GM12891 (cell line): ENCODE data around the gene KCNG2.

Experiments used
- DNase-seq: peaks from one replicate; pipeline ENCODE4 v3.0.0; 2011; ENCODE audit warnings: low spot score; ENCODE audit not compliant: insufficient read length
- FAIRE-seq: peaks from 2 replicates; lab custom pipeline; 2011; peaks lifted over from hg19 to GRCh38; lab: Jason Lieb, UNC
- PAX5 ChIP-seq: IDR thresholded peaks from 2 replicates; pipeline ENCODE4 v1.6.1; 2011; ENCODE audit warnings: low read length, moderate library complexity, mild to moderate bottlenecking; ENCODE audit not compliant: insufficient read depth, severe bottlenecking
- POLR2A ChIP-seq: IDR thresholded peaks from 2 replicates; pipeline ENCODE4 v1.6.1; 2011; ENCODE audit warnings: low read depth, low read length, control low read depth
- POLR2AphosphoS5 ChIP-seq: IDR thresholded peaks from 2 replicates; pipeline ENCODE4 v1.6.1; 2011; ENCODE audit warnings: low read depth, low read length, control low read depth
- POU2F2 ChIP-seq: IDR thresholded peaks from 2 replicates; pipeline ENCODE4 v1.6.1; 2011; ENCODE audit warnings: low read depth, mild to moderate bottlenecking, control low read depth, low read length, moderate library complexity
- SPI1 ChIP-seq: IDR thresholded peaks from 2 replicates; pipeline ENCODE4 v1.6.1; 2011; ENCODE audit warnings: low read depth, low read length, control low read depth
- TAF1 ChIP-seq: IDR thresholded peaks from 2 replicates; pipeline ENCODE4 v1.6.1; 2011; ENCODE audit warnings: low read depth, low read length, control low read depth

KCNG2 gene

DNA sequence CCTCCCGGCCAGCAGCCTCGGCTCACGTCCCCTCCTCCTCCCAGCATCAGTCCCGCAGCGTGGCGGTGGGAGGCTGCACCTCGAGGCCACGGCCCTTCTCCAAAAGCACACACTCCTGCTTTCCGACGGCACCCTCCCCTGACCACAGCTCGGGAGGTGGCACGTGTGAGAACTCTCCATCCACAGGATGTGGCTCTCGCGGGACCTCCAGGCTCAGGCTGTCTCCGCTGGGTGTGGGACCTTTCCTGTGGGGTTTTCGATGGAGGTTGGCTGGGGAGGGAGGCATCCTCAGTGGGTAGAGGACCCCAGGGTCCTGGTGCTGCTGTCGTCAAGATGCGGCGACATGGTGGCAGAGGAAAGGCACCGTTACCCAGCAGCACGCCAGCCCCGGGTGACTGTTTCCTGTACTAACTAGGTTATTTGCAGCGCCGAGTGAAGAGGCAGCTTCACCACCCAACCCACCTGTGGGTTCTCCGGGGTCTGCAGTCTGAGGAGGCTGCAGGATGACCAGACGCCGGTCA is 42.8 kb upstream of the KCNG2 start:
- FAIRE-seq (no peak), DNase-seq (no peak)
- TF ChIP-seq POLR2A (no peak), TAF1 (no peak), POU2F2 (no peak), PAX5 (no peak), POLR2AphosphoS5 (no peak), SPI1 (no peak)

DNA sequence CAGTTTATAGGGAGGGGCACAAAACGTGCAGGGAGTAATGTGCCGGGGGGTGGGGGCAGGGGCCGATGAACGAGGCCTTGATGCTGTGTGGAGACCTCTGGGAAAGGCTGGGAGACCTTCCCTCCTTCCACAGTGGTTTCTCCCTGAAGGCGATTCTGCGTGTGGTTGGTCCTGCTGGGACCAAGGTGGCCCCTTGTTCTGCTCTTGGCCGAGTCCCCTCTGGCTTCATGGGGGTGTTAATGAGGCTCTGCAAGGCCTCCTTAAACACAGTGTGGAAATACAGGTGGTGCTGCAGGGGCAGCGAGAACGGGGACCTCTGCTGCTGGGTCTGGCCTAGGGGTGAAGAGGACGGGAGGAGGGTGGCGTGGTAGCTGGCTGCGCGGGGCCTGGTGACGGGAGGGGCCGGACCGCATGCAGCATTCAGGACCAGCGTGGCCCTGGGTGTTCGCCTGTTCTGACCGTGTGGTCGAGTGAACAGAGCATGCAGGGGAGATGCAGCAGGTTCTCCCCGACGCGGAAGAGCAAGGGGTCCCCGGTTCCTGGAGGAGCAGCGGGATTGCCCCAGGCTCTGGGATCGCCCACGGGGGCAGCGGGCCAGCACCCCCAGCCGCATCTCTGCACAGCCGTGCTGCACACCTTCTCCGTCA is 42.1 kb upstream of the KCNG2 start:
- TF ChIP-seq SPI1 (no peak), TAF1 (no peak), POLR2AphosphoS5 (no peak), POLR2A (no peak), PAX5 (no peak), POU2F2 (no peak)
- FAIRE-seq = no peak
- DNase-seq = no peak

DNA sequence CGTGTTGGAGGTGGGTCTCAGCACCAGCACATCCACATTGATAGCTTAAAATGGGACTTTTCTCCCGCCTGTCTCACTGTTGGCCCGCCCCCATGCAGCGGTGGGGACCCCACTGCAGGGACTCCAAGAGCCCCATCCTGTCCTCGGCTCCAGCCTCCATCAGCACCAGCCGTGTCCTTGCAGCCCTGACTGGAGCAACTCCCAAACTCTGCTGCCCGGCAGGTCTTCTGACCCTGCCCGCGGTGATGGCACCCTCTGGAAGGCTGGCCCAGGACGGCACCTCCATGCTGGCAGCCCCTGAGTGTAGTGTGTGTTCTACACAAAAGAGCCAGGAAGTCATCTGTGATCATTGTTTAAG is 41.6 kb upstream of the KCNG2 start:
- no peak for DNase-seq
- TF ChIP-seq POLR2A (no peak), POLR2AphosphoS5 (no peak), POU2F2 (no peak), TAF1 (no peak), SPI1 (no peak), PAX5 (no peak)
- no peak for FAIRE-seq

DNA sequence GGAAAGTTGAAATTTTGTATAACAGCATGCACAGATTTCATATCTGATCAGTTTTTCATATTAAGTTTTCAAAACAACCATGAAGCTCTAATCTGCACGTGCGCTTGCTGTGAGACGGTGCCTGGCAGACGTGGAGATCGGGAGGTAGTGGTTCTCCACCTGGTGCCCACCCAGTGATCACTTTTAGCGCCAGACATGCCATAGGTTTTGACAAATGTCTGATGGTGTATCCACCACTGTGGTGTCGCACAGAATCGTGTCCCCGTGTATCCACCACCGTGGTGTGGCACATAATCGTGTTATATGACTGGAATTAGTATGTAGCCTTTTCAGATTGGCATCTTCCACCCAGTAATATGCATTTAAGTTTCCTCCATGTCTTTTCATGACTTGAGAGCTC is 40.9 kb upstream of the KCNG2 start:
- no peak for FAIRE-seq
- TF ChIP-seq SPI1 (no peak), TAF1 (no peak), POLR2A (no peak), POU2F2 (no peak), POLR2AphosphoS5 (no peak), PAX5 (no peak)

DNA sequence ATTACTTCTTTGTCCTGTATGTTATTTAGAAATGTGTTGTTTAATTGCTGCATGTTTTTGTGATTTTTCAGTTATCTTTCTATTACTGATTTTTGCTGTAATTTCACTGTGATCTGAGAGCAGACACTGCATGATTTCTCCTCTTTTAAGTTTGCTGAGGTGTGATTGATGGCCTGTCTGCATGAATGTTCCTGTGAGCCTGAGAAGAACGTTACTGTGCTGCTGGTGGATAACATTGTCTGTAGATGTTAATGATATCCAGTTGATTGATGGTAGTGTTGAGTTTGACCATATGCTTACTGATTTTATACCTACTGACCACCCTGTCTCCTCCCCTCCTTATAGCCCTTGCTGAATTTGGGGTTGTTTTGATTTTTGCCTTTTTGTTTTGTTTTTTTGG is 37.4 kb upstream of the KCNG2 start:
- no peak for TF ChIP-seq POLR2AphosphoS5
- no peak for TF ChIP-seq POLR2A
- TF ChIP-seq SPI1 = no peak
- no peak for TF ChIP-seq PAX5
- TF ChIP-seq TAF1 = no peak
- no peak for TF ChIP-seq POU2F2
- peak; percentile 13 for FAIRE-seq
- no peak for DNase-seq

More for the DNA sequence above, 40.9 kb upstream of the KCNG2 start:
- no peak for DNase-seq

DNA sequence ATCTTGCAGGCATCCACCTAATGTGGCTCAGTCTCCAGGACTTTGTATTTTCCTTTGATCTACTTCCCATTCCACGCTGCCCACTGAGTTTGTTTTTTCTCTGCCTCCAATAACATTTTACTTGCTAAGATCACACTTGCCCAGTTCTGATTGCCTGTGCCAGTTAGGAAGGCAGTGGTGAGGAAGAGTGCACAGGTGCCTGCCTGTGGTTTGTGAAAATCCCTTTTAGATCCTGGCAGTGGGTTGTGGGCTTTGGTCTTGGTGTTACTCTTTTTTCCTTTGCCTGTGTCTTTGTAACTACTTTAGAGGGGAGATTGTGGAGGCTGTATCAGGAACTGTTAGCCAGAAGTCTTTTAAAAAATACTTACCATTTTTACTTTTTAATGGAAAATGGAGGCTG is 36.9 kb upstream of the KCNG2 start:
- no peak for FAIRE-seq
- no peak for TF ChIP-seq TAF1
- TF ChIP-seq POLR2A = no peak
- no peak for TF ChIP-seq POLR2AphosphoS5
- no peak for TF ChIP-seq SPI1
- TF ChIP-seq POU2F2 = no peak
- TF ChIP-seq PAX5 = no peak
- no peak for DNase-seq

DNA sequence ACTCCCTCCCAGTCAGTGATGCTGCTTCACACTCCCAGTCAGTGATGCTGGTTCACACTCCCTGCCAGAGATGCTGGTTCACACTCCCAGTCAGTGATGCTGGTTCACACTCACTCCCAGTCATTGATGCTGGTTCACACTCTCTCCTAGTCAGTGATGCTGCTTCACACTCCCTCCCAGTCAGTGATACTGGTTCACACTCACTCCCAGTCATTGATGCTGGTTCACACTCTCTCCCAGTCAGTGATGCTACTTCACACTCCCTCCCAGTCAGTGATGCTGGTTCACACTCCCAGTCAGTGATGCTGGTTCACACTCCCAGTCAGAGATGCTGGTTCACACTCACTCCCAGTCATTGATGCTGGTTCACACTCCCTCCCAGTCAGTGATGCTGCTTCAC is 34.3 kb upstream of the KCNG2 start:
- TF ChIP-seq POU2F2 = no peak
- no peak for FAIRE-seq
- DNase-seq = no peak

DNA sequence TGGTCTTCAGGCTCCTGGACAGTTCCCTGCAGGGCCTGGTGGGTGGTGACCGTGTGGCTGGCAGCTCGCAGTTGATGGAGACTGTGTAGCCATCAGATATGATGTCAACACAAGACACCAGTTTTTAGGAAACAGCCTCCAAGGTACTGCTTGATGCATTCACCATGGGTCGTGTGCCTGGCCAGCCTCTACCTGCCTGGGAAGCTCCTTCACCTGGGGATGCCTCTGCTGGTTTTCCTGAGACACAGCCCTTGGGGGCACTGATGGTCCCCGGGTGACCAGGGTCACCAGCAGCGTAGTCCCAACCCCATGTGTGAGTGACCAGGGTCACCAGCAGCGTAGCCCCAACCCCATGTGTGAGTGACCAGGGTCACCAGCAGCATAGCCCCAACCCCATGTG is 33.6 kb upstream of the KCNG2 start:
- no peak for TF ChIP-seq POU2F2
- no peak for TF ChIP-seq POLR2A
- no peak for TF ChIP-seq TAF1
- TF ChIP-seq SPI1 = no peak
- no peak for TF ChIP-seq POLR2AphosphoS5
- no peak for TF ChIP-seq PAX5
- DNase-seq = no peak
- FAIRE-seq = no peak

DNA sequence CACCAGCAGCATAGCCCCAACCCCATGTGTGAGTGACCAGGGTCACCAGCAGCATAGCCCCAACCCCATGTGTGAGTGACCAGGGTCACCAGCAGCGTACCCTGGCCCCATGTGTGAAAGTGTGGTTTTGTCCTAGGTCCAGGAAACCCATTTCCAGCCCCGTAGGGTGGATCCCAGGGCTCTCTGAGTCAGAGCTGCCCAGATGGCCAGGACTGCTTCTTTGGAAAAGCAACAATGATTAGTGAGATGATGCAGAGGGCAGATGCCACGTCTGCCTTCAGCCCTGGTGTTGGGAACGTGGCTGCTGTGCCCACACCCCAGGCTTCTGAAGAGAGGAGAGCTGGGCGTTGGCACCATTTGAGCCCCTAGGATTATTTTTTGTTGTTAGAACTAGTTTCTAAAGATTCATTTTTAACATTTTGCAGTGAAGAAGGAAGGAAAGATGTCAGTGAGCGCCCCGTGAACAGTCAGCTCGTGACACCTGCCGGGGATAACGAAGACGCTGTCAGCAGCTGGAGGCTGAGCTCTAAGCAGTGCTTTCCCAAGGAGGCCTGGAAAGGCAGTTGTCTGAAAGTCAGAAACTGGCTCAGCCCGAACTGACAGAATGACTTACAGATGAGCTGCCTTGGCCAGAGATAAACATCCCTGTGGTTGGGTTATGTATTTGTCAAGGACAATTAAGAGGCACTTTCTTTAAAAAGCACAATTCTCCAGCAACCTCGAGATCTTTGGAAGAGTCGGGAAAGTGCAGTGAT is 32.1 kb upstream of the KCNG2 start:
- no peak for TF ChIP-seq TAF1
- no peak for TF ChIP-seq SPI1
- no peak for DNase-seq
- FAIRE-seq = no peak

DNA sequence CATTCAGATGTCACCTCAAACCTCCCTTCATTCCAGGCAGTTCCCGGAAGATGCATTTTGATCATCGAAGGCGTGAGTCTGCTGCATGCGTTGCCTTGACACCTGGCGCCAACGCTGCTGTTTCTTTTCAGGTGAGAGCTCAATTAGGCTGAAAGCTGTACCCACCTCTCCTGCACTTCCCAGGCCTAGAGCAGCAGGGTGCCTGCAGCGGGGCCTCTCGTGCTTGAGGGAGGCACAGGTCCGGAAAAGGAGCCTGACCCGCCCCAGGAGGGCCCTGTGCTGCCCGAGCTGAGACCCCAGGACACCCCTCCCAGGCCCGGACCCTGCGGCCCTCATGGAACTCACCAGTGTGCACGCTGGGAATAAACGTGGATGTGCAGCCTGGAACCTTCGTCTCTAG is 31.4 kb upstream of the KCNG2 start:
- no peak for DNase-seq
- TF ChIP-seq POLR2A (no peak), POLR2AphosphoS5 (no peak), POU2F2 (no peak), SPI1 (no peak), PAX5 (no peak), TAF1 (no peak)
- FAIRE-seq = no peak
